Pons (tissue), 1 donor: ENCODE measurements around the gene SOBP.

Experiments used
- DNase-seq: peaks from one replicate; pipeline ENCODE4 v3.0.0-alpha.2; 2016; ENCODE audit warnings: low spot score

SOBP gene

DNA sequence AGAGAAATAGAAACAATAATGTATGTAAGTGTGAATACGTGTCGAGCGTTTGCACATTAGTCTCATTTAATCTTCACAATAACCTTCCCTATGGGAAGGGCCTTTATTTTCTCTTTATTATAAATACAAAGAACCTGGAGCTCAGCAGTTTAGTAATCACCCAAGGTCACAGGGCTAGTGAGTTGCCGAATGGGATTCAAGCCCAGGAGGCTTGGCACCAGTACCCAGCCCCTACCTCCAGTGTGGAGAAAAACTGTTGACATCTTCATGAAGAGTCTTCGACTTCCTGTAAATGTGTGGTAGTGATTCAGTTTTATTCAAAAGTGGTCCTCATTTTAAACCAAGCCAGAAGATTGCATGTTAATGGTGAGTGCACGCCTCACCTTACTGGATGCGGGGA, 171.4 kb downstream of the SOBP start:
- no peak for DNase-seq

DNA sequence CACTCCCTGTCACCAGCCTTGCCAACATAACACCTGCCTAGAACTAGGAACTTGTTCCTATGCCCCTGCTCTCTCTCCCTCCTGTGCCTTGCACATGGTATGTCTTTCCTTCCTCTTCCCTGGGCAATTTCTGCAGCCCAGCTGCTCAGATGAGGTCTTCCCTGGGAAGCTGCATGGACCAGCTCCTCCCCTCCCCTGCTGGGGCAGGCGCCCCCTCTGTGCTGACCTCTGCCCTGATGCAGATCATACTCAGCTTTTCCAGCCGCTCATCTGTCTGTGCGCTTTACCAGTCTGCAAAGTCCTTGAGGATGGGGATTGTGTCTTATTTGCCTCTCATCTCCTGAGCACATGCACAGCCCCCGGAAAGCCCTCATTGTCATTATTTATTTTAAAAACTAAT, 172.4 kb downstream of the SOBP start:
- DNase-seq = no peak

DNA sequence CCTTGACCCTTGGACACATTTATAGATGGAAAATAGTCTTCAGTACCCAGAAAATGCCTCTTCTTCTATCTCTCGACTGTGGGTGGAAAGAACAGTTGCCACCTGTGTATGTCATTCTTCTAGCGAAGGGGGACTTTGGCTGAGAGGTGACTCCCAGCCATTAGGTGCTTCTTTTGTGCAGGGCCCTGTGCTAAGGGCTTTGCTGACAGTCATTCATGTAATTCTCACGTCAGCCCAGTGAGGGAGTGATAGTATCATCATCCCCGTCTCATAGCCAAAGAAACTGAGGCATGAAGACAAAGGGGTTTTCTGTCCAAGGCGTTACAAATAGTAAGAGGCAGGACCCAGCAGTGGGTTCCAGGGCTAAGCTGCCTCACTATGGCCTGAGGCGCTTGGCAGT, 173.4 kb downstream of the SOBP start:
- no peak for DNase-seq

DNA sequence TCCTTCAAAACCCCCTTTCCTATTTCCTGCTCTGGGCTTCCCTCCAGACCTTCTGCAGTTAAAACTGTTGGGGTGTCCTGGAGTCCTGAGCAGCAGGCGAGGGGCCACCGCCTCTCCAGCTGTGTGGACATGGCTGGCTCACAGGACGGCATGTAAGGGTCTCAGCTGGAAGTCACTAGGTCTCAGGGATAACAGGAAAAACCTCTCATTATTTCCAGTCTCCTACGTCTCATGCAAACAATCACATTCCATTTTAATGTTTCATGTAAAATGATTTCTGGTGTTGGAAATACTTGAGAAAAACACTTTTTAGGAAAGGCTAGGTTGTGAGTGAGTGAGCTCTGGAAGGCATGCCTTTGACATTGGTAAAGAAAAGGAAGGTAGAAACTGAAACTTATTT, 175.5 kb downstream of the SOBP start:
- no peak for DNase-seq

DNA sequence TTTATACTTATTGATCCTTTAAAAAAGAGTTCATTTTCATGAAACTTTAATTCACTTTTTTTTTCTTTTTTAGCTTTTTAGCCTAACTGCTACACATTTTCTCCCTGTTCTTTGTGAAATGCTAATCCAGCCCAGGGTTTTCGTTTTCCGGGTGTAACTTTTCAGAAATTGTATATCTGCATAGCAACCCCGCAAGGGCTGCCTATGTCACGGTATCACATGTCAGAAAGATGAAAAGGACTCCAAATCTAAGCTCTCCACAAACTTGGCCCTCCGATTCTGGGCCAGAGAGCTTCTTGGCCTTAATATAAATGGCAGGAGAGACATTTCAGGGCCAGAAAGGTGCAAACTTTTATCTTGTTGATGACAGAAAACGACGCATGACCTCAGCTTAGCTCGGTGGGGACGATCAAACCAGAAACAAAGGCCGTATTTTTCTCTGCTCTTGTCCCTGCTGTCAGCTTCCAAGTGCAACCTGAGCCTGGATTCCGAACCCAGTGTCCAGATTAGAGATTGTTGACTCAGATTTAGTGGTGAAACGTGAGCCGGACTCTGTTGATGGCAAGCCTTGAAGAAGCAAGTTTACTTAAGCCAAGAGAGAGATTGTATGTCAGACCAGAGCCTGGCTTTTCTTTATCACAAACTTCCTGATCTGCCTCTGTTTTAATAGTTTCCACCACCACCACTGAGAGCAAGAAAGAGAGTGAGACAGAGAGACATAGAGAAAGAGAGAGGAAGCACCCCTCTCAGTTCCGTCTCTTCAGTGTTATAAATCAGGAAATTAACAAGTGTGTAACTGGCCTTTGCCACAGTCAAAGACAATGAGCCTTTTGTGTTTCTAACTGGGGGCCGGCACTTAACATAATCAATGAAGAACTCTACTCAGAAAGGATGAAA, 176.4 kb downstream of the SOBP start:
- peak; percentile 59 for DNase-seq

DNA sequence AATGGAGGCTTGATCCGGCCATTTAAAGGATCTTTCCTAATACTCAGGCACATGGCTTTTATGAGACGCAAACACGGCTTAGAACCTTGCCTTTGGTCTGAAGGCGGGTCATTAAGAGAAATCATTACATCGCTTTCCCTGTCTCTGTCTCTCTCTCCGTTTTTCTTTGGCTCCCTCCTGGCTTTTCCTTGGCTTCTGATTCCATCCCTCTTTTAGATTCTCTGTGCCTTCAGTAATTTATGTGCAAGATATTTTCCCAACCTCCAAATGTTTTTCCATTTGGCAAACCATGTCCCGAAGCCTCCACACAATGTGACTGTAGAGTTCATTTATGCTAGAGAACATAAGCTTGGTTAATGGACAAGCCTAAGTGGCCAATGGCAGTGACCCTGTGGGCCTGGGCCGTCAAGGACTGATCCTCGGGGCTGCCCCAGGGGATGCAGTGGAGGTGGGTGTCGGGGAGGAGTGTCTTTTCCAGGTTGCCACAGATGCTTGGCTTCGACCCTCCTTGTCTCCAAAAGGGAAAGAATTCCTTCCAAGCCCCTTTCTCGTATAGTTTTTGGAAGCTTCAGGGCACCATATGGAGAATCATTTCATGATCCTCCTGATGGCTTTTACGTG, 177.2 kb downstream of the SOBP start:
- no peak for DNase-seq

DNA sequence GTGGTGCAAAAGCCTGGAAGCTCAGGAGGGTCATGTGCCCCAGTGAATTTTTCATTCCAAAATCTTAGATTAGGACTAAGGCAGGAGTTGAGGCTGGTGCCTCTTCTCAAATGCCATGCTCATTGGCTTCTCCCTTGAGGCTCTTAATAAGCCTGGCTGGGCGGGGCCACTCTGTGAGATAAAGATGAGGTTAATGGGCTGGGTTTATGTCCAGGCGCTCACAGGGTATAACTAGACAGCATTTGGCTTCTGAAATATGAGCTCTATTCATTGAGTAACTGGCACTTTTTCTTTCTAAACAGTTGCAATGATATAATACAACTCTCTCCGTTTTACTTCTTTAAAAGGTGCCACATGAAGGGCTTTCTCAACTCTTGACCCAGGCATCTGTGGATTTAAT, 177.9 kb downstream of the SOBP start:
- no peak for DNase-seq

DNA sequence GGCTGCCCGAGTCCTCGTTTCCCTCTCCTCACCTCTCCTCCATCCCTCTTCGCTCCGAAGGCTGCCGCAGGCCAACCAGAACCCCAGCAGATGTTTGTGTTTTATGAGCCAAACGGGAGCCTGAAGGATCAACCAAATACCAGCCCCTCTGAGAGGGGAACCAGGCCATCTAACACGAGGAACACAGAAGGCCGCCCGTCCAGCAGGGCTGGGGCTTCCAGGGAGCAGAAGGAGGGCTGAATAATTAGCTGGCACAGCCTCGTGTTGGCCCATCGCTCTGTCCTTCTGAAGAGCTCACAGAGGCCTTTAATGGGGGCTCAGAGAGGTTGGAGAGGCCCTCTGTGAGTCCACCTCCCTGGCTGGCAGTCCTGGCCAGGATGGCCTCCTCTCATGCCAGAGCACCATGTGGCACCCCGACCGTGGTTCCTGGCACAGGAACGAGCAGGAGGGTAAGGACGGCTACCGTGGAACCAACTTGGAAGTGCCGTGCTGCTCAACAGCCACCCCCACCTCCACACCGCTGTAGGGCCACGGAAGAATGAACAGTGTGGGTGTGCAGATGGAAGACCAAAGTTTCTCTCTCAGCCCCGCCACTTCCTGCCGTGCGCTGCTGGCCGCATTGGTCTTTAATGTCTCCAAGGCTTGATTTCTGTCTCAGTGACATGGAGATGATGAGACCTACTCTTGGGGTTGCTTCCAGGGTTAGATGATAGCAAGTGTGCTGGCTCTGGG, 179.0 kb downstream of the SOBP start:
- DNase-seq = no peak

DNA sequence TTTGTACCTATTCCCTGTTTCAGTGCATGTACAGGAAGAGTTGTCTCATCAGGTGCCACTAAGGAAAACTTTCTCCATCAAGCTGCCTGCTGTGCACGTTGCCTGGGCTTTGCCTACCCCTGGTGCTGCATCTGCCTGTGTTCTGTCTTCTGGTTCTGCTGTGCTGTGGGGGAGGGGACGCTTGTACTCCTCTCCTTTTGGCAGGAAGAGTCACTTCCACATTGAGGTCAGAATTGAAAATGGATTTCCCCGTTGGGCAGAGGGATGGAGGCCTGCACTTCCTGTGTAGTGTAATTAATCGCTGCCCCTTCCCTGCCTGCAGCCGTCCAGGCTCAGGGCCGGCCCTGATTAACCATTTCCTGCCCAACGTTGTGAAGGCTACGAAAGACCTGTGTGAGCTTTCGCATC, 180.9 kb downstream of the SOBP start:
- DNase-seq = peak; percentile 73

DNA sequence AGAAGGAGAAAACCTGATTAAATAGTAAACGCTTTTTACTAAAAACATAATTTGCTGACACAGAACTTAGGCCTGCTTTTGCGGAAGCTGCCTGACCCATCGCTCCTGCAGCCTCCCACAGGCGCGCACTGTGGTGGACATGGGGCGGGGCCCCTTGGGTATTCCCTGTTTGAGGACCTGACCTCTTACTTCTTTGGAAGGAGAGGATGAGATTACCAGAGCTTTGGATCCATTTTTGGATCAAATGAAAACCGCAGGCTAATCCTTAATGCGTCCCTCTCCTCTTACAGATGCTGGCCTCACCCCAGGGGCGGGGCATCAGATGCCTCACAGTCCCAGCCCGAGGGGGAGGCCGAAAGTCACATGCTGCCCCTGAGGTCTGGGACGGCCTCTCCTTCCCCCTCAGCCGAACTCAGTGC, 183.2 kb downstream of the SOBP start:
- no peak for DNase-seq

DNA sequence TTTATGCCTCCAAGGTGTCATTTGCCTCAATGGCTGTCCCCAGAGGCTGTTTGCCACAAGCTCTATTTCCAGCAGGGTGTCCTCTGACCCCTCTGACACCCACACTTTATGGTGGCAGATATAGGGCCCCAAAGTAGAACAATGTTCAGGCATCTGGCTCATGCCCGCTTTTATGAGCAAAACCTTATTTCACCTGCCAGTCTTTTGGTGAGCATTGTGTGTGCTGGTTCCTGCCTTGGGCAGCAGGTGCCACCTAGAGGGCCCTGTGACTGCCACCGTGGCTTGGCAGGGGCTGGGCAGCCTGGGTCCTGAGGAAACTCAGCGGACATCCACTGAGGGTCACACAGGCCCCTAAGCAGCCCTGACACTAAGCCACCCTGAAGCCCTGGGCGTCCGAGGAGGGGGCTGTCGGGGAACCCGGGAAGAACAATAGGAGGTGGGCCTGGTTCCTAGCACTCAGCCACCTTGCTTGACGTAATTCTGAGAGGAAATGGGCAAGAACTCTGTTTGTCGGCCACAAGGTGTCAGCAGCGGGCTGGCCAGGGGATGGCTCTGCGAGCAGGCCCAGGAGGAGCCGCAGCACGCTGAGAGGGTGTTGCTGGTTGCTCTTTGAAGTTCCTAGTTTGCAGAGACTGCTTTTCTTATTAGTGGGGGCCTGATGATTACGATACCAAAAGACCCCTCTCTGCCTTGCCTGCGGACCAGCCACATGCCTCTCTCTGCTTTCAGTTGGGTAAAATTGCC, 185.2 kb downstream of the SOBP start:
- DNase-seq = peak; percentile 81

DNA sequence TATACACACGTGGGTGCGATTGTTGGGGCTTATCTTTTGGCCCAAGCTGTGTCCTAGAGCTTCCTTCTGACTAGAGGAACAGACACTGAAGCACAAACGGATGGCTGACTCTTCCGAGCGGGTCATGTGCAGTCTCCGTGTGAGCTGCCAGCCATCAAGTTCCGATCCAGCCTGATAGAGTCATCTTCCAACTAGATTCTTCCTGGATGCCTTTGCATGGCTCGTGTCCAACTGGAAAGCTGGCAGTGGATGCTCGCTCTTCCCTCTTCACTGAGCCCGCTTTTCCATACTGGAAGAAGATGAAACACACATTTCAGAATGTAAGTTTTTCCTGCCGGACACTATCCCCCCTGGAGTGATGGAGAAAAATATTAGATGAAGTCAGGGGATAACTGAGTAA, 186.1 kb downstream of the SOBP start:
- DNase-seq = no peak

DNA sequence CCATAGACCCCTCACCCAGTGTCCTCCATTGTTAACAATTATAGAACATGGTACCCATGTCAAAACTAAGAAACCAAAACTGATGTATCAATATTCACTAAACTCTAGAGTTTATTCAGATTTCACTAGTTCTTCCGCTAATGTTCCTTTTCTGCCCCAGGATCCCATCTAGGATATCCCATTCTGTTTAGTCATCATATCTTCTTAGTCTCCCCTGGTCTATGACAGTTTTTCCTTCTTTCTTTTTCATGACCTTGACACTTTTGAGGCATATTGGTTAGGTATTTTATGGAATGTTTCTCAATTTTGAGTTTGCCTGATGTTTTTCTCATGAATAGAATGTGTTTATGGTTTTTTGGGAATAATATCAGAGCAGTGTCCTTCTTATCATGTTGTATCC, 187.5 kb downstream of the SOBP start:
- DNase-seq = no peak

DNA sequence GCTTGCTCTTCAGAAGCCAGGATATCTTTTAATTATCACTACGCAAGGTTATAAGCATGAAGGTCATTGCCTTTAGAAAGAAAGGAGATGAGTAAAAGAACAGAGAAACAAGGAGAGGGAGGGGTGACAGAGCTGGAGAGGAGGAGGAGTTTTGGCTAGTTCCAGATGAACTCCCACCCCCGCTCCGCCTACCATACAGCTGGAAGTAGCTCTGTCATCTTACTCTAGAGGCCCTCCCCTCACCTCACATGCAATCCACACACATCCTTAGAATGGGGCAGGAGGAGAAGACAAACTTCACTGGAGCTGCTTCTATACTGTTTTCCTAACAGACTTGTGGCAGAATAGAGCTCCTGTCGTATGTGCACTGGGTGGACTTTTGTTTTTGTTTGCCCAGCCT, 189.5 kb downstream of the SOBP start:
- no peak for DNase-seq

DNA sequence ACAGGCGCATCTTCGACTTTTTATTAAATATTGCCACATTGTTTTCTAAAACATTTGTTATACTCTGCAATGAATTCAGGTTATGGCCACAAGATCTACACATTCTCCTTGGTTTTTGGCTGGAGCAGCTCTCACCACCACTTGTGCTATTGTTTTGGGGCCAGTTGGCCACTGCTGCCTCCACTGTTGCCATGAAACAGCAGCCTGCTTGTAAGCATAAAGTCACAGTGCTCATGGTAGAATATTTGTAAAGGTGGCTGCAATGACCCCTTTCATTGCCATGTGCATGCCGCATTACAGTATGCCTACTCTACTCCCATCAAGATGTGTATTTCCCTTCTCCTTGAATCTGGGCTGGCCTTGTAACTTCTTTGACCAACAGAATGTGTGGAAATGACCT, 192.8 kb downstream of the SOBP start:
- no peak for DNase-seq

DNA sequence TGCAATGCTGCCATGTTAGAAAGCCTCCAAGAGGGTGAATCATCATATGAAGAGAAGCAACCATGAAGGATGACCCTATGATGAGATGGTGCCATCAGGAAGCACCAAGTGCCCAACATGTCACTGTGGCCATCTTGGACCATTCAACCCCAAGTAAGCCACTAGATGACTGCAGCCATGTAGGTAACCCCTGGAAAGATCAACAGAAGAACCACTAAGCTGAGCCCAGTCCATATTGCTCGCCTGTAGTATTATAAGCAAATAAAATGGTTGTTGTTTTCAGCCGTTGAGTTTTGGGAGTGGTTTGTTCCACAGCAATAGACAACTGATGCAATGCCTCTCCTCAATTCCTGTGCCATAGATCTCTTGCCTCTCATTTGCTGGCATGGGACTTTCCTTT, 193.3 kb downstream of the SOBP start:
- no peak for DNase-seq

DNA sequence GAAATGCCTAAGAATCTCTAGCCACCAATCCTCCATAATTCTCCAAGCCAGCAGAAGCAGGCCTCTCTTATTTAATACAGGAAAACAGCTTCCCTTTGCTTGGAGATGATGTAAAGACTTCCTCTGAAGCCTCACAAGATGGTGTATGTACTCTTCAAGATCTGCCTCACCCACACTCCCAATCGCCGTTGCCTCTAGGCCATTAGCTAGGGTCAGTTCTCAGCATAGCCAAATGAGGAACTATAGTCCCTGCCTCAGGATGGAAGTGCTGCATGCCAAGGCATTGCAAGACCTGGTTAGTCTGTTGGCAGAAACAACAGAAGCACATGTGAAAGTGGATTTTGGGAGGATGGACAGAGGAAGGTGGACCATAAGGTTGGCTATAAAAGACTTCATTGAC, 195.1 kb downstream of the SOBP start:
- DNase-seq = no peak

DNA sequence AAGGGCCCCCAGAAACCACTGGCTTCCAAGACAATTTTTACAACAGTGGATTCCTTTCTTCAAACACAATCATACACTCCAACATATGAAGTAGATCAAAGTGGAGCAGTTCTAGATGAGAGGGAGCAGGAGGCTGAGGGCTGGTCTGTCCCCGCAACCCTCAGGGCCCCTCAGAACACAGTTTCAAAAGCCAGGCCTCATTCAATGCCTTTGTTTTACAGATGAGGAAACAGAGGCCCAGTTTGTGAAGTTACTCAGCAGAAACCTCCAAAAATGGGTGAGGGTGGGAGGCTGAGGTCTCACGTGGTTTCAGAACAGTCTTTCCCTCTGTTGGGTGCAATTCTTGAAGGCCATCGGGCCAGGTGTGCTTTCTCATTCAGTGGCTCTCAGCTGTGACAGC, 199.3 kb downstream of the SOBP start:
- no peak for DNase-seq

DNA sequence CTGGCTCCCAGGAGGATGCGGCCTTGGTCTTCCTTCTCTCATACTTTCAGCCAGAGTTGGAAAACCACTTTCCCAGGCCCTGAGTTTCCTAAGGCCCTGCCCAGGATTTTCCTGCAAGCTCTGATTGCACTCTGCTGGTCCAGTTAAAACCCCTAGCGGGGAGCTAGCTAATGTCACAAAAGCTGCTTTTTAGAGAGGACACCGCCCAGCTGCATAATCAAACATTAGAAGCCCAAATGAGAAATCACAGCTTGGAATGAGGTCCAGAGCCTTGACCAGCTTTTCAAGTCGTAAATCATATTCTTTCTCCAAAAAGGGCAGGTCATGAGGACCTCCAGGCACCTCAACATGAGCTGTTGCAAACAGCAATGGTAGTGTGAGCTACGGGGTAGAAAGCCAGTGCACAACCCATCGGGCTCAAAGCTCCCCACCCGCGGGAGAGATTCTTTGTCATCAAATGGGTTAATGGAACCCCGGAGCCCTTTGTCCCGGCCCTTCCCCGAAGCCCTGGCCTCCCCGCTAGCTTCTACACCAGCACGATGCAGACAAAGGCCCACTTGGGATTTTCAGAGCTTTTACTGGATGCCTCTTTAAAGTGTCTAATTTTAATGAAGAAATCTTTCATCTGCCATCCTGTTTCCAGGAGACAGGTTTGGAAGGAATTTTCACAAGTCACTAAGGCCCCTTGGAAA, 200.2 kb downstream of the SOBP start:
- DNase-seq = no peak

DNA sequence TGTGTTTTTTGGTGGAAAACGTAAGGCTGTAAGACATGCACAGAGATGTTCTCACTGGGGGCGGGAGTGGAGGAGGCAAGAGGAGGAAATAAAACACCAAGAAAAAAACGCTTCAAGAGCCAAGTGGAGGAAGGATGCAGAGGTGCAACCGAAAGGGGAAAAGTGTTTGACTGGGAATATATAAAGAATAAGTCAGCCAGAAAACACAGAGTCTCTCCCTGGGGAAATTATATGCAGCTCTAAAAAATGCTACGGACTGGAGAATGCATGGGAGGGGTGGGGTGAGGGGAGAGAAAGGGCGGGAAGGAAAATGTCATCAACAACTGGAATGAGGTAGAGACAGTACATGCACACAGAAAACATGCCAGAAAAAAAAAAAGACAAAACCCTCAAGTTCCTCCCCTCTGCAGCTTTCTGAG, 200.7 kb downstream of the SOBP start:
- no peak for DNase-seq

DNA sequence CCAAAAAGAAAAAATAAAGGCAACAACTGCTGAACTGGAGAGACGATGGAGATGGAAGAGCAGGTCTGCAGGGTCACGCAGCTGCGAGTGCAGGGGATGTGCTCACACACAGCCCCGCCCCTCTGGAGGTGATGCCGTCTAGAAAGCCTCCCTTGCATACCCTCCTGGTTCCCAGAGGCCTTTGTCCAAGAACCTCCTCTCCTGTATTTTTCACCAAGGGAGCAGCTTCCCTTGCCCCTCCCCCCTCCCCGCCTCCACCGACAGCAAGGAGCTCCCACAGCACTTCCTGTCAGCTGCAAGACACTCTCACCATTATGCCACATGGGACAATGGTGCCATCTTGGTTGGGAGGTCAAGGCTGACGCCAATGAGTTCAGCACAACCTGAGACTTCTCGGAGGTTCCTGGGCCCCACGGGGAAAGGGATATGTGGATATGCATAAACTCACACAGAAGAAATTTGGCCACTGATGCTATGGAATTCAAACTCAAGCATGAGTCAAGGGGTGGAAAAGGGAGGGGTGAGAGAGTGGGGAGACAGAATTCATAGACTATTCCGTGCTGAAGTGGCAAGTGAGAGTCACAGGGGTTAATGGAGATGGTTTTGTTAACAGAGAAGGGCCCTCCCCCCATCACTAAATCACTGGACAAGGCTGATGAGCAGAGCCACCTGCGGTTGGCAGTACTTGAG, 201.3 kb downstream of the SOBP start:
- DNase-seq = no peak
